HG03571 (cell line): ENCODE measurements around the gene TBR1.

ENCODE experiments used
- ATAC-seq: cut with Tn5 transposase; IDR thresholded peaks from one replicate; pipeline ENCODE4 v1.9.1; 2021; ENCODE audit not compliant: unreplicated experiment

Gene TBR1

DNA sequence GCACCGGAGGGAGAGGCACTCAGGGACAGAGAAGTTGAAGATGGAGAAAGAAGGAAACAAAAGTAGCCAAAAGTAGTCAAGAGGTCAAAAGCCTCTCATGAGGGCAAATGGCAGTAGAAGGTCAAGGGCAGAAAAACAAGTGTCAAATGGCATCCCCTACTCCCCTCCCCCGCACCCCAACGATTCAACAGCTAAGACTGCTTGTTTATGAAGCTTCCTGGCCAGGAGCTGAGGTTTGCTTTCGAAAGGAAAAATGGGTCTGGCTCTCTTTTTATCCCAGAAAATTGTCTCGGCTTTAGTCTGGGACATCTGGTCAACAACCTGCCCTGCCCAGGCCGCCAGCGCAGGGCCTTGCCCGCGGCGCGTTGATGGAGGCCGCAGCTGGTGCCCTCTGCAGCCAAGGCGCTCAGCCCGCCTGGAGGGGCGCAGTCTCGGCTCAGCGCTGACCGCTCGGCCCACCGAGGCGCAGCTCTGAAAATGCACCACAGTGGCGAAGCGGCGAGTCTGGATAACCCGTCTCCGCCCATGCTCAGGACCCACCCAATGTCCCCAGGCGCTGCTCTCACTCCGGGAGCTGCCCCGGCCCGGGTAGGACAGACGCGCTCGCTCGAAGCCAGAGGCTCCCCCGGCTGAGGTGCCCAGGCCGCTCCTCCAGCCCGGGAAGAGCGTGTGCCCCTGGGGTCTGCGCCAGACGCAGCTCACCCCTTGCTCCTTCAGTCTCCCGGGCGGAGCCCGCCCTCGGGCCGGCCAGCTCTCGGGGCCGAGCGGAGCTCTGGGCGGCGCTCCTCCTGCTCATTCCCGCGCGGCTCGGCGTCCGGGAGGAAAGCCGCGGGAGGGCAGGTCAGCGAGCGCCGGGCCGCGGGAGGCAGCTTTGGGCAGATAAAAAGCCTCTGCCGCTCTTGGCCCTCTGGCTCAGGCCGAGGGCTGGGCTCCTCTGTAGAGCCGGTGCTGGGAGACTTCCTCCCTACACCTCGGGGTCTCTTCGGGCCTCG, 1.8 kb upstream of the TBR1 start:
- peak; percentile 34 for ATAC-seq

DNA sequence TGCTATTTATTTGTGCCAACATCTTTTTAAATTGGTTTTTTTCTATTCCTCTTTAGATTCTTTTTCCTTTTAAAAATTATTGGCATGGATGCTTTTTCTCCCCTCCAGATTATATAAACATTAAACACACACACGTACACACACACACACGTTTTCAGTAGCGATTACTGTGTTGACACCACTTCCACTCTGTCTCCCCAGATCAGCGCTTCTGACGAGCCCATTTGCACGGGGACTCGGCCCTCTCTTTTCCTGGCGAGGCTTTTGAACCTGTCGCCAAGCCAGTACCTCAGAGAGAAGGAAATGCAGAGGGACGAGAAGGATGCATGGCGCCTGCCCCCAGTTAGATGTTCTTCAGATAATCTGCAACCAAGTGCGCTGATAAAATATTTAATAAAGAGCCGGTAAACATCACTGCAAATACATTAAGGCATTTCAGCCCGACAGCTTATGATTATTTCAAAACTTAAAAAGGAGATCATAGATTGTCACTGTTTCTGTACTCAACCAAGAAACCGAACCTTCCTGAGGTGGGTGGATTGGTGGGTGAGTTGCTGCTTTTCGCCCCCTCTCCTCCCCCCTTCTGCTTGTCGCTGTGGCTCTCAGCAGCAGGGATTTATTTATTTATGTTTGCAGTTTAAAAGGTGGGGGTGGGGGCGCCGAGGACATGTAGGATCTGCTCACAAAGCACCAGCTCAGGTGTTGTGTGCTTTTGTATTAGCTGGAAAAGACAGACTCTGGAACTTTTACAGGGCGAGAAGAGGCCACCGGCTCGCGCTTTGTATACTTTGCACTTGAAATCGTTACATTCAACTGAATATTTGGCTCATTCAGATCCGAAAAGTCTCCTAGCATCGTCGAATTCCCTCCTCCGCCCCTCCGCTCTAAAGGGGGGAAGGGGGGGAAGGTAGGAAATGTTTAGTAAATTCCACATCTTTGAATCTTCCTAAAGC, 787 bp upstream of the TBR1 start:
- ATAC-seq, result peak; percentile 25

GRCh38 chr2:161416708-161417437, 776 bp downstream of the TBR1 start:
- ATAC-seq, result no peak

DNA sequence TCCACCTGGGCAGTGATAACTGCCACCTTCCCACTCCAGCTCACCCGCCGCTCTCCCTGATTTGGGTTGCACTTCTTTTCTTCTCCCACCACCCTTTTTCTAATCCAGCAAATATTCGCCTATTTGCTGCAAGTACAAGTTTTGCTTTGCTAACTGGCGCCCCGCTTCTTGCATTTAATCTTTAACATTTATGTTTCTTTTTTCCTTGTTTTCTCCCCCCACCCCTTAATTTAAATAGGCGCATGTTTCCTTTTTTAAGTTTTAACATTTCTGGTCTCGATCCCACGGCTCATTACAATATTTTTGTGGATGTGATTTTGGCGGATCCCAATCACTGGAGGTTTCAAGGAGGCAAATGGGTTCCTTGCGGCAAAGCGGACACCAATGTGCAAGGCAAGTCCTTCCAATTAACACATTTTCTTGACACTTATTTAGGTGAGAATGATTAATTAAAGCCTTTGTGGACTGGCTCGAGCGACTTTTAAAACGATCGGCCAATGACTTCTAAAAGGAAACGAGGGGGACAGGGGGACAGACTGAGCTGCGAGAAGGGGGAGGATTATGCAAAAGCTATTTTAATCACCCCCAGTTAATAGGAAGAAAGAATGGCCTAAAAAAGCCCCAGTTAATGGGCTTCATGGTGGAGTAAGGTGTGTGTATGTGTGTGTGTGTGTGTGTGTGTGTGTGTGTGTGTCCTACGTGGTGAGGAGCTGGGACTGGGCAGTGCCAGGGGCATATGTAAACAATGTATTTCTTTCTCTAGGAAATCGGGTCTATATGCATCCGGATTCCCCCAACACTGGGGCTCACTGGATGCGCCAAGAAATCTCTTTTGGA, 1.6 kb downstream of the TBR1 start:
- ATAC-seq, result no peak

- ATAC-seq, result no peak
These were observed 2.2 kb downstream of the TBR1 start for GRCh38 chr2:161418275-161418714.

DNA sequence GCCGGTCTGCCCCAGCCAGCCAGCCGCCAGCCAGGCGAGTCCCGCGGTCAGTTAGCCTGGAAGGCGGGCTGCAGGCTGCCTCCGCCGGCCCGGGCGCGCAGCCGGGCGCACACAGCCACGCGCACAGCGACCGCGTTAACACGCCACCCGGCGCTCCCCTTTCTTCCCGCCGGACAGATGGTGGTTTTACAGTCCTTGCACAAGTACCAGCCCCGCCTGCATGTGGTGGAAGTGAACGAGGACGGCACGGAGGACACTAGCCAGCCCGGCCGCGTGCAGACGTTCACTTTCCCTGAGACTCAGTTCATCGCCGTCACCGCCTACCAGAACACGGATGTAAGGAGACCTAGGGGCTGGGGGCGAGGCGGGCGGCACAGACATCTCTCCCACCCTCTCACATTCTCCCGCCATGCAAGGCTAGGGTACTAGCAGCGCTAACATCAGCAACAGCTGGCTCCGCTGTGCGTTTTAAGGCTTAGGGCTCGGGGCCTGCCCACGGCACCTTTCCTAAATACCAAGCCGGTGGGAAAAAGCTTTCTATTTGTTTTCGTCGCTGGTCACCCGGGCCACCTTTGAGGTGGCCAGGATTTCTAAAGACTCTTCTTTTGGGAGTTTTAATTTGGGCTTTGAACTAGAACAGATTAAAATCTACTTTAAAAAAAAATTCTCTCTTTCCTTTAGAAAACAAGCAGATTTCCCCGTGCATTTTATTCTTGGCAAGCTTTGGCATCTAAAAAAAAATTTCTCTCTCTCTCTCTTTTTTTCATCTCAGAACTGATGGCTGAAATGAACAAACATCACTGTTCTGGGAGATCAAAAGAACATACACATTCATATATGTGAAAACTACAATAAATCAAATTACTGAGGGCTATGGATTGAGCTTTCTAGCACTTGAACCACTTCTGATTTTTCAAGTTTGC, 2.9 kb downstream of the TBR1 start:
- no peak for ATAC-seq

GRCh38 chr2:161419638-161420190, 3.6 kb downstream of the TBR1 start:
- ATAC-seq, result no peak

DNA sequence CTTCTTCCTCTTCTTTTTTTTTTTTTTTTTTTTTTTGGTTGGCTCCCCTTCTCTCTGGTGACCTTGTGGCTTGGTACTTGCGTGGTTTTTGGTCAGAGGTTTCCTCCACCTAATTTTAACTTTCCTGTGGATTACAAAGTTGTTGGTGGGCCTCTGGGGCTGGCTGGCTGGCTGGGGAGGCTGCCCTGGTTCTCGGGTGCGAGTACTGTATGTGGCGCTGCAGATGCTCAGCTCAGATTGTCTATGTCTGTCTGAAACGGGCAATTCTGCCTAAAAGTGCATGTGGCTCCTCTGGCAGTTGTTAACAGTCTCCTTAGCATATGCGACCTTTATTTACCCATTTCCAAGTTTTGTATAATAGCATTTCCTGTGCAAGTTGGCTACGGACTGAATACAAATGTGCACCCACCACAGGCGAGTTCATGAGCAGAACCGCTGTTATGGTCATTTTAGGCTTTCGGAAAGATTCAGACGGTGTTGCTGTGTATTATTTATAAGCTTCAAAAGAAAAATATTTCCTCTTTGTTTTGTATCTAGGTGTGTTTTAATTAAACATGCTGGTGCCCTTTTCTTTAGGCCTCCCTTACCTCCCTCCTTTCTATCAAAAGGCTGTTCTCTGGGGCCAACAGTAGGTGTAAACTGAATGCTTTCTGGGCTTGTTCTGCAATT, 4.4 kb downstream of the TBR1 start:
- no peak for ATAC-seq

DNA sequence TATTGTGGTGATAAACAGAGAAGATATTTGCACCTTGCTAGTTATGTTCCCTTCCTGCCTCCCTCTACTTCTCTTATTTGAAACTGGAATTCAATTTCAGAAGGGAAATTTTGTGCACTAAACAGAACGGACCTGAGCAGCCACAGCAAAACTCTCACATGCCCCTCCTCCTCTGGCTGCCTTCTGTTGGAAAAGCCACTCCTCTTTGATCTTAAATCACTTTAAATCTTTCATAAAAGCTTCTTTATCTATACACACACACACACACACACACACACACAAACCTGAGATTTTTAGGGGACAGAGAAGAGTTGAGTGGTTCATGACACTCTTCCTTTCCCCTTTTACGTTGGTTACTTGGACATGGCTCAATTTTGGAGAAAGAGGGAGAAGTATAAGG, 5.6 kb downstream of the TBR1 start:
- ATAC-seq, result no peak

- no peak for ATAC-seq
These were observed 6.8 kb downstream of the TBR1 start for GRCh38 chr2:161422816-161423403.

DNA sequence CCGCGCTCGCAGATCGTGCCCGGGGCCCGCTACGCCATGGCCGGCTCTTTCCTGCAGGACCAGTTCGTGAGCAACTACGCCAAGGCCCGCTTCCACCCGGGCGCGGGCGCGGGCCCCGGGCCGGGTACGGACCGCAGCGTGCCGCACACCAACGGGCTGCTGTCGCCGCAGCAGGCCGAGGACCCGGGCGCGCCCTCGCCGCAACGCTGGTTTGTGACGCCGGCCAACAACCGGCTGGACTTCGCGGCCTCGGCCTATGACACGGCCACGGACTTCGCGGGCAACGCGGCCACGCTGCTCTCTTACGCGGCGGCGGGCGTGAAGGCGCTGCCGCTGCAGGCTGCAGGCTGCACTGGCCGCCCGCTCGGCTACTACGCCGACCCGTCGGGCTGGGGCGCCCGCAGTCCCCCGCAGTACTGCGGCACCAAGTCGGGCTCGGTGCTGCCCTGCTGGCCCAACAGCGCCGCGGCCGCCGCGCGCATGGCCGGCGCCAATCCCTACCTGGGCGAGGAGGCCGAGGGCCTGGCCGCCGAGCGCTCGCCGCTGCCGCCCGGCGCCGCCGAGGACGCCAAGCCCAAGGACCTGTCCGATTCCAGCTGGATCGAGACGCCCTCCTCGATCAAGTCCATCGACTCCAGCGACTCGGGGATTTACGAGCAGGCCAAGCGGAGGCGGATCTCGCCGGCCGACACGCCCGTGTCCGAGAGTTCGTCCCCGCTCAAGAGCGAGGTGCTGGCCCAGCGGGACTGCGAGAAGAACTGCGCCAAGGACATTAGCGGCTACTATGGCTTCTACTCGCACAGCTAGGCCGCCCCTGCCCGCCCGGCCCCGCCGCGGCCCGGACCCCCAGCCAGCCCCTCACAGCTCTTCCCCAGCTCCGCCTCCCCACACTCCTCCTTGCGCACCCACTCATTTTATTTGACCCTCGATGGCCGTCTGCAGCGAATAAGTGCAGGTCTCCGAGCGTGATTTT, 7.6 kb downstream of the TBR1 start:
- ATAC-seq, result no peak

GRCh38 chr2:161424394-161424769, 8.3 kb downstream of the TBR1 start:
- ATAC-seq, result no peak

- ATAC-seq, result no peak
These were observed 9.0 kb downstream of the TBR1 start for GRCh38 chr2:161424891-161425727.

- ATAC-seq, result no peak
These were observed 9.8 kb downstream of the TBR1 start for GRCh38 chr2:161425728-161426454.

GRCh38 chr2:161426455-161426921, 10.4 kb downstream of the TBR1 start:
- no peak for ATAC-seq
